Hepatocyte (in vitro differentiated cells): ENCODE measurements around the gene SMIM10L2A.

Experiments used
- EZH2phosphoT487 ChIP-seq: fragments of 200-600 bp; sonication (generic); IDR thresholded peaks from one replicate; pipeline ENCODE4 v1.6.1; 2018; ENCODE audit warnings: antibody characterized with exemption, mild to moderate bottlenecking, low read depth, moderate library complexity; ENCODE audit not compliant: unreplicated experiment, severe bottlenecking
- TF ChIP-seq, protein P1 (sequence below): fragments of 200-600 bp; sonication (generic); IDR thresholded peaks from 2 replicates; pipeline ENCODE4 v1.5.1; 2016; ENCODE audit warnings: antibody characterized with exemption, mild to moderate bottlenecking; ENCODE audit not compliant: poor library complexity

GRCh38 chrX:135476378-135476777 is 54.6 kb downstream of the SMIM10L2A start:
- no peak for TF ChIP-seq EZH2phosphoT487
- TF ChIP-seq, protein P1, sequence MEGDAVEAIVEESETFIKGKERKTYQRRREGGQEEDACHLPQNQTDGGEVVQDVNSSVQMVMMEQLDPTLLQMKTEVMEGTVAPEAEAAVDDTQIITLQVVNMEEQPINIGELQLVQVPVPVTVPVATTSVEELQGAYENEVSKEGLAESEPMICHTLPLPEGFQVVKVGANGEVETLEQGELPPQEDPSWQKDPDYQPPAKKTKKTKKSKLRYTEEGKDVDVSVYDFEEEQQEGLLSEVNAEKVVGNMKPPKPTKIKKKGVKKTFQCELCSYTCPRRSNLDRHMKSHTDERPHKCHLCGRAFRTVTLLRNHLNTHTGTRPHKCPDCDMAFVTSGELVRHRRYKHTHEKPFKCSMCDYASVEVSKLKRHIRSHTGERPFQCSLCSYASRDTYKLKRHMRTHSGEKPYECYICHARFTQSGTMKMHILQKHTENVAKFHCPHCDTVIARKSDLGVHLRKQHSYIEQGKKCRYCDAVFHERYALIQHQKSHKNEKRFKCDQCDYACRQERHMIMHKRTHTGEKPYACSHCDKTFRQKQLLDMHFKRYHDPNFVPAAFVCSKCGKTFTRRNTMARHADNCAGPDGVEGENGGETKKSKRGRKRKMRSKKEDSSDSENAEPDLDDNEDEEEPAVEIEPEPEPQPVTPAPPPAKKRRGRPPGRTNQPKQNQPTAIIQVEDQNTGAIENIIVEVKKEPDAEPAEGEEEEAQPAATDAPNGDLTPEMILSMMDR = no peak
